Common myeloid progenitor, CD34-positive (primary cell): Measurements from ENCODE around the gene IP6K2.

Source experiments
- CTCF ChIA-PET: fragments of 350-600 bp; sonication (Branson Sonifier 250); formaldehyde crosslinking; loops from one replicate; lab custom pipeline; 2021; ENCODE audit warnings: antibody characterized with exemption; lab: Charles Lee
- POLR2A ChIA-PET: fragments of 350-600 bp; sonication (Branson Sonifier 250); formaldehyde crosslinking; loops from one replicate; lab custom pipeline; 2021; ENCODE audit warnings: antibody characterized with exemption; lab: Charles Lee
- DNase-seq, 3 donors: peaks; one replicate each; pipeline versions ENCODE4 v3.0.0 to v3.0.0-alpha.2; 2013
- H3K27ac ChIP-seq, 2 experiments: 1 replicate in 1 of 2; 2 replicates in 1 of 2; pipeline ENCODE4 v1.7.0; 2013; ENCODE audit warnings: inconsistent platforms in 2 of 2, low read length in 2 of 2, mild to moderate bottlenecking in 2 of 2, low read depth in 1 of 2, moderate library complexity in 1 of 2; ENCODE audit not compliant: severe bottlenecking in 2 of 2, insufficient read depth in 1 of 2, poor library complexity in 1 of 2
- H3K27me3 ChIP-seq, 5 experiments: replicated peaks in 2 of 5; 1 replicate in 3 of 5; 2 replicates in 2 of 5; pipeline versions ENCODE4 v1.6.1 to v1.7.0; 2013; ENCODE audit warnings: low read length in 4 of 5, mild to moderate bottlenecking in 2 of 5, moderate library complexity in 2 of 5, inconsistent platforms in 1 of 5; ENCODE audit not compliant: insufficient read depth in 5 of 5, control insufficient read depth in 4 of 5
- H3K36me3 ChIP-seq, 4 experiments: 1 replicate in 2 of 4; 2 replicates in 2 of 4; pipeline versions ENCODE4 v1.6.1 to v1.7.0; 2013; ENCODE audit warnings: low read length in 3 of 4, control low read depth in 1 of 4, mild to moderate bottlenecking in 1 of 4; ENCODE audit not compliant: control insufficient read depth in 4 of 4, insufficient read depth in 4 of 4
- H3K4me1 ChIP-seq, 4 experiments: 1 replicate in 3 of 4; 2 replicates in 1 of 4; pipeline versions ENCODE4 v1.6.1 to v1.7.1; 2013; ENCODE audit warnings: low read length in 3 of 4, mild to moderate bottlenecking in 3 of 4, control low read depth in 1 of 4, inconsistent platforms in 1 of 4, moderate library complexity in 1 of 4; ENCODE audit not compliant: control insufficient read depth in 4 of 4, insufficient read depth in 4 of 4; ENCODE audit errors: control extremely low read depth in 1 of 4
- H3K4me3 ChIP-seq, 7 experiments: 1 replicate in 4 of 7; 2 replicates in 3 of 7; pipeline versions ENCODE4 v1.5.1 to v1.7.0; 2013; ENCODE audit warnings: mild to moderate bottlenecking in 7 of 7, low read length in 6 of 7, moderate library complexity in 6 of 7, inconsistent platforms in 2 of 7, low read depth in 2 of 7, control low read depth in 1 of 7; ENCODE audit not compliant: insufficient read depth in 4 of 7, control insufficient read depth in 1 of 7; ENCODE audit errors: extremely low read depth in 1 of 7
- H3K9me3 ChIP-seq, 5 experiments: 1 replicate in 4 of 5; 2 replicates in 1 of 5; pipeline versions ENCODE4 v1.6.1 to v1.7.1; 2013; ENCODE audit warnings: low read length in 4 of 5, mild to moderate bottlenecking in 2 of 5, inconsistent platforms in 1 of 5, low read depth in 1 of 5, moderate library complexity in 1 of 5; ENCODE audit not compliant: control insufficient read depth in 4 of 5, insufficient read depth in 2 of 5; ENCODE audit errors: control extremely low read depth in 1 of 5
- WGBS: methylation state at CpG from one replicate; pipeline ENCODE4 v1.1.5; 2013; ENCODE audit not compliant: insufficient coverage; 5-methylcytosine and 5-hydroxymethylcytosine counted together

The IP6K2 gene

GRCh38 chr3:48656841-48657281 is 60.2 kb downstream of the IP6K2 start:
- DNase-seq, result peak; percentile 23 to 36 (median 31)
- H3K4me1 ChIP-seq, result peaks cover 0 to 25% (median 23%) of the 10 kb centered on the region in 4 experiments
- H3K27me3 ChIP-seq, result peaks cover 2 to 38% (median 8%) of the 10 kb centered on the region in 5 experiments
- POLR2A ChIA-PET, result interaction anchor here (0.6 kb wide), 1 partner anchor 22 kb away, joined by 3 read pairs; no protein-coding TSS in a partner anchor
- peaks cover 0 to 2% (median 0%) of the 10 kb centered on the region in 4 experiments for H3K36me3 ChIP-seq
- H3K4me3 ChIP-seq, result peak overlapping the region in 5 of 7 experiments; percentile 48 to 67 (median 65)
- no peak overlapping the region for H3K27ac ChIP-seq
- CTCF ChIA-PET, result interaction anchor here (1.0 to 1.4 kb wide), 5 partner anchors 18 to 241 kb away, joined by 3 to 6 read pairs (median 3); partner anchors contain the start of genes PFKFB4, SLC25A20 and SLC26A6
- 71% methylated on average over 44 of the region's 45 CpGs for WGBS
- H3K9me3 ChIP-seq, result peaks cover 0 to 4% (median 0%) of the 10 kb centered on the region in 5 experiments

- DNase-seq, result peak; percentile 81 to 92 (median 91)
- Histone ChIP-seq H3K36me3 (peaks cover 0 to 2% (median 0%) of the 10 kb centered on the region in 4 experiments), H3K4me1 (peaks cover 0 to 19% (median 19%) of the 10 kb centered on the region in 4 experiments), H3K9me3 (peaks cover 0 to 4% (median 0%) of the 10 kb centered on the region in 5 experiments), H3K4me3 (peak overlapping the region; percentile 31 to 67 (median 61)), H3K27ac (no peak overlapping the region), H3K27me3 (peaks cover 2 to 36% (median 8%) of the 10 kb centered on the region in 5 experiments)
- 10% methylated on average over 76 of the region's 94 CpGs for WGBS
- CTCF ChIA-PET, result interaction anchor here (1.0 to 1.7 kb wide), 5 partner anchors 18 to 242 kb away, joined by 3 to 6 read pairs (median 4); partner anchors contain the start of genes PFKFB4, SLC25A20 and SLC26A6
- POLR2A ChIA-PET, result interaction anchor here (0.6 kb wide), 1 partner anchor 22 kb away, joined by 3 read pairs; no protein-coding TSS in a partner anchor
These were observed 60.8 kb downstream of the IP6K2 start for GRCh38 chr3:48656061-48656840.

DNA sequence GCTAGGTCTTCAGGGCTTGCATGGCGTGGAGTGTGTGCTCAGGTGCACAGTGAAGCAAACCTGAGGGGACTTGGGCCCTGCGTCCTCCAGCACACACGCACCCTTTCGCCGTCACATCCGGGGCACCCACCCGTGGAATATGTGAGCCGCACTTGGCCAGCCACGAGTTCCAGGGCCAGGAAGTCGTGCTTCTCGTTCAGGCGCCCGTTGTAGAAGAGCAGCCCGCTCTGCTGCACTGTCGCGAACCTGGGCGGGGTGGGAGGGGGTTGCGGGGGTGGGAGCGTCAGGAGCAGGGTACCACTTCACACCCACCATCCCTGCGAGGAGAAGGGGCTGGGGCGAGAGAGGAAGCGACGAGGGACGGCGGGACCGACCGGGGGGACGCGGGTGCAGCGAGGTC is 61.4 kb downstream of the IP6K2 start:
- H3K27me3 ChIP-seq, result peaks cover under 1 to 29% (median 4%) of the 10 kb centered on the region in 5 experiments

GRCh38 chr3:48655063-48655462 is 62.0 kb downstream of the IP6K2 start:
- Histone ChIP-seq H3K27me3 (peaks cover 0 to 25% (median 4%) of the 10 kb centered on the region in 5 experiments), H3K27ac (no peak overlapping the region), H3K4me3 (peak overlapping the region in 1 of 7 experiments; percentile 67), H3K36me3 (peaks cover 0 to 2% (median 0%) of the 10 kb centered on the region in 4 experiments), H3K4me1 (peaks cover 0 to 15% (median 13%) of the 10 kb centered on the region in 4 experiments), H3K9me3 (peaks cover 0 to 4% (median 0%) of the 10 kb centered on the region in 5 experiments)
- 95% methylated on average over 12 of the region's 12 CpGs for WGBS
- ChIA-PET CTCF (interaction anchor here (1.7 kb wide), 1 partner anchor 21 kb away, joined by 4 read pairs; no protein-coding TSS in a partner anchor), POLR2A (no interaction called here)
- DNase-seq, result no peak

More for the DNA sequence above, 61.4 kb downstream of the IP6K2 start:
- Histone ChIP-seq H3K4me3 (peak overlapping the region in 5 of 7 experiments; percentile 25 to 67 (median 61)), H3K36me3 (peaks cover 0 to 2% (median 0%) of the 10 kb centered on the region in 4 experiments), H3K4me1 (peaks cover 0 to 15% (median 13%) of the 10 kb centered on the region in 4 experiments), H3K27ac (no peak overlapping the region), H3K9me3 (peaks cover 0 to 4% (median 0%) of the 10 kb centered on the region in 5 experiments)
- POLR2A ChIA-PET, result no interaction called here
- CTCF ChIA-PET, result interaction anchor here (1.4 to 1.7 kb wide), 2 partner anchors 20 to 22 kb away, joined by 4 to 6 read pairs; partner anchors contain the start of gene SLC26A6
- 15% methylated on average over 18 of the region's 30 CpGs for WGBS
- peak in 2 of 3 donors; percentile 48 to 54 for DNase-seq

- no peaks in the 10 kb centered on the region for H3K9me3 ChIP-seq
- H3K27ac ChIP-seq, result no peak overlapping the region
- no peak overlapping the region for H3K4me3 ChIP-seq
- peaks cover 0 to 13% (median 3%) of the 10 kb centered on the region in 5 experiments for H3K27me3 ChIP-seq
- 96% methylated on average over 14 of the region's 15 CpGs for WGBS
- peaks cover 0 to 2% (median 0%) of the 10 kb centered on the region in 4 experiments for H3K36me3 ChIP-seq
- POLR2A ChIA-PET, result no interaction called here
- no peak for DNase-seq
- CTCF ChIA-PET, result interaction anchor here (0.6 to 1.1 kb wide), 3 partner anchors 10 to 495 kb away, joined by 4 to 6 read pairs (median 4); partner anchors contain the start of gene SLC26A6
- peaks cover 0 to 15% (median 13%) of the 10 kb centered on the region in 4 experiments for H3K4me1 ChIP-seq
These were observed 63.9 kb downstream of the IP6K2 start for GRCh38 chr3:48652923-48653715.

GRCh38 chr3:48651771-48652170 is 65.2 kb downstream of the IP6K2 start:
- H3K27me3 ChIP-seq, result peaks cover 0 to 3% (median 2%) of the 10 kb centered on the region in 5 experiments
- POLR2A ChIA-PET, result no interaction called here
- WGBS, result 95% methylated on average over 11 of the region's 11 CpGs

More at GRCh38 chr3:48651771-48652170, 65.2 kb downstream of the IP6K2 start:
- no peak overlapping the region for H3K27ac ChIP-seq
- CTCF ChIA-PET, result interaction anchor here (0.9 kb wide), 1 partner anchor 9 kb away, joined by 4 read pairs; no protein-coding TSS in a partner anchor
- no peak for DNase-seq
- H3K4me3 ChIP-seq, result no peak overlapping the region
- H3K4me1 ChIP-seq, result peaks cover 0 to 13% (median 10%) of the 10 kb centered on the region in 4 experiments
- peaks cover 0 to 2% (median 0%) of the 10 kb centered on the region in 4 experiments for H3K36me3 ChIP-seq
- no peaks in the 10 kb centered on the region for H3K9me3 ChIP-seq
